Upper lobe of left lung (tissue), 6 donors: Measurements from ENCODE around the gene AKR1B1. TPM values are rescaled to one million over a fixed set of nuclear protein-coding genes. Genes with fewer than 3 reads are reported as not detected.
A peak's percentile ranks its signal among the peaks of the same experiment; 100 is the strongest.

Experiments
- ATAC-seq, 2 donors: fragments of 200-7000 bp; cut with Tn5 transposase; one replicate each; pipeline ENCODE4 v1.9.1; 2022; ENCODE audit warnings: mild to moderate bottlenecking in 2 of 2, moderate library complexity in 2 of 2; ENCODE audit not compliant: low FRiP score in 2 of 2
- DNase-seq, 2 donors: peaks; one replicate each; pipeline ENCODE4 v3.0.0-alpha.2; 2019 to 2020
- H3K27ac ChIP-seq, 4 donors: fragments of 200-600 bp; sonication (generic); one replicate each; pipeline ENCODE4 v1.5.1; 2016 to 2019
- H3K27me3 ChIP-seq, 4 donors: fragments of 200-600 bp; sonication (generic); one replicate each; pipeline ENCODE4 v1.5.1; 2017 to 2019
- H3K36me3 ChIP-seq, 4 donors: fragments of 200-600 bp; sonication (generic); one replicate each; pipeline ENCODE4 v1.5.1; 2016 to 2019
- H3K4me1 ChIP-seq, 4 donors: fragments of 200-600 bp; sonication (generic); one replicate each; pipeline ENCODE4 v1.5.1; 2018 to 2019
- H3K4me3 ChIP-seq, 4 donors: fragments of 200-600 bp; sonication (generic); one replicate each; pipeline ENCODE4 v1.5.1; 2017 to 2019; ENCODE audit warnings: mild to moderate bottlenecking in 2 of 4, moderate library complexity in 1 of 4
- H3K9me3 ChIP-seq, 4 donors: fragments of 200-600 bp; sonication (generic); one replicate each; pipeline ENCODE4 v1.5.1; 2018 to 2019
- EP300 ChIP-seq, 4 donors: sonication (generic); formaldehyde crosslinking; IDR thresholded peaks; one replicate each; pipeline ENCODE4 v1.5.1; 2017; ENCODE audit warnings: antibody characterized with exemption in 4 of 4, control low read depth in 2 of 4
- POLR2A ChIP-seq, 4 donors: fragments of 450-650 bp; IDR thresholded peaks; one replicate each; pipeline ENCODE4 v1.5.1; 2016 to 2017; ENCODE audit warnings: antibody characterized with exemption in 4 of 4, mild to moderate bottlenecking in 2 of 4
- POLR2AphosphoS5 ChIP-seq, 2 donors: sonication (generic); formaldehyde crosslinking; IDR thresholded peaks; one replicate each; pipeline ENCODE4 v1.5.1; 2017; ENCODE audit warnings: antibody characterized with exemption in 2 of 2
- WGBS, 2 donors: methylation state at CpG; one replicate each; pipeline ENCODE4 v1.1.5; 2017 to 2018; 5-methylcytosine and 5-hydroxymethylcytosine counted together
- total RNA-seq, 6 donors: library from RNA; depleted of rRNA in 4 of 6; stranded (reverse); fragments of >200 nt in 4 of 6; gene quantifications; one replicate each; pipeline versions ENCODE4 v1.1.0 to v1.2.1, GENCODE V29; 2016 to 2021
- TF ChIP-seq, protein P1 (sequence below), 6 experiments: fragments of 450-650 bp in 4 of 6; fragments of 200-600 bp in 2 of 6; sonication (generic) in 2 of 6; IDR thresholded peaks; one replicate each; pipeline ENCODE4 v1.5.1; 2016 to 2019; ENCODE audit warnings: antibody characterized with exemption in 6 of 6
- donor health status: DM: no; HTN: no; CAD: no; lungs with moderate emphysema.
- donor health status: DM: no; HTN: yes; CAD: no; lungs with severe emphysema.

The AKR1B1 gene
- total RNA-seq, 6 donors from 2014 or later: 39.2 to 108 (median 93.1) TPM

DNA sequence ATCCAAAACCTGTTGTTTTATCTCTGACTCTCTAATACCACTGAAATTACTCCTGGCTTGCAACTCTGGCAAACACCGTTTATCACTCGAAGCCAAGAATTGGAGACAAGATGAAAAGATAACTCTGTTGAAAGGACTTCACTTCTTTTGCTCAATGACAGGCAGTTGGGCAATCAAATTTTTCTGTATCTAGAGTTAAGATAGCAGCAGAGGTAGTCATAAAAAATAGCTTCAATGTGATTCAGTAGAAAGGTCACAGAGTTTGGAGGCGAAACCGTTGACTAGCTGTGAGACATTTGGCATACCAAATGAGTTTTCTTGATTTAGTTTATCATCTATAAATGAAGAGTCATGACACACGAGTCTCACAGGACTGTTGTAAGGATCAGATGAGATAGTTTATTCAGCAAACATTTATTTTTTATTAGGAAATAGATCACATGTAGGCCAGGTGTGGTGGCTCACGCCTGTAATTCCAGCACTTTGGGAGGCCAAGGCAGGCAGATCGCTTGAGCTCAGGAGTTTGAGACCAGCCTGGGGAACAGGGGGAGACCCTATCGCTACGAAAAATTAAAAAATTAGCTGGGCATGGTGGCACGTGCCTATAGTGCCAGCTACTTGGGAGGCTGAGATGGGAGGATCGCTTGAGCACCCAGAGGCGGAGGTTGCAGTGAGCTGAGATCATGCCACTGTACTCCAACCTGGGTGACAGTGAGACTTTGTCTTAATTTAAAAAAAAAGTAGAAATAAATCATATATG lies 23.6 kb downstream of the AKR1B1 start:
- H3K27ac ChIP-seq: no peak overlapping the region
- no peaks in the 10 kb centered on the region for H3K27me3 ChIP-seq
- H3K9me3 ChIP-seq: no peaks in the 10 kb centered on the region
- H3K36me3 ChIP-seq: peaks cover 0 to 3% (median 2%) of the 10 kb centered on the region in 4 donors
- ATAC-seq (no peak), DNase-seq (no peak)
- no peak for TF ChIP-seq EP300 (IDR thresholded peaks at IDR 0.05)
- TF ChIP-seq POLR2AphosphoS5 (IDR thresholded peaks at IDR 0.05): no peak
- no peak for TF ChIP-seq POLR2A (IDR thresholded peaks at IDR 0.05)
- TF ChIP-seq, protein P1, sequence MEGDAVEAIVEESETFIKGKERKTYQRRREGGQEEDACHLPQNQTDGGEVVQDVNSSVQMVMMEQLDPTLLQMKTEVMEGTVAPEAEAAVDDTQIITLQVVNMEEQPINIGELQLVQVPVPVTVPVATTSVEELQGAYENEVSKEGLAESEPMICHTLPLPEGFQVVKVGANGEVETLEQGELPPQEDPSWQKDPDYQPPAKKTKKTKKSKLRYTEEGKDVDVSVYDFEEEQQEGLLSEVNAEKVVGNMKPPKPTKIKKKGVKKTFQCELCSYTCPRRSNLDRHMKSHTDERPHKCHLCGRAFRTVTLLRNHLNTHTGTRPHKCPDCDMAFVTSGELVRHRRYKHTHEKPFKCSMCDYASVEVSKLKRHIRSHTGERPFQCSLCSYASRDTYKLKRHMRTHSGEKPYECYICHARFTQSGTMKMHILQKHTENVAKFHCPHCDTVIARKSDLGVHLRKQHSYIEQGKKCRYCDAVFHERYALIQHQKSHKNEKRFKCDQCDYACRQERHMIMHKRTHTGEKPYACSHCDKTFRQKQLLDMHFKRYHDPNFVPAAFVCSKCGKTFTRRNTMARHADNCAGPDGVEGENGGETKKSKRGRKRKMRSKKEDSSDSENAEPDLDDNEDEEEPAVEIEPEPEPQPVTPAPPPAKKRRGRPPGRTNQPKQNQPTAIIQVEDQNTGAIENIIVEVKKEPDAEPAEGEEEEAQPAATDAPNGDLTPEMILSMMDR (IDR thresholded peaks at IDR 0.05): no peak
- H3K4me1 ChIP-seq: peaks cover 9 to 16% (median 10%) of the 10 kb centered on the region in 4 donors
- no peak overlapping the region for H3K4me3 ChIP-seq
- WGBS, 2 donors: 85 to 86% methylated on average over 12 of the region's 12 CpGs

DNA sequence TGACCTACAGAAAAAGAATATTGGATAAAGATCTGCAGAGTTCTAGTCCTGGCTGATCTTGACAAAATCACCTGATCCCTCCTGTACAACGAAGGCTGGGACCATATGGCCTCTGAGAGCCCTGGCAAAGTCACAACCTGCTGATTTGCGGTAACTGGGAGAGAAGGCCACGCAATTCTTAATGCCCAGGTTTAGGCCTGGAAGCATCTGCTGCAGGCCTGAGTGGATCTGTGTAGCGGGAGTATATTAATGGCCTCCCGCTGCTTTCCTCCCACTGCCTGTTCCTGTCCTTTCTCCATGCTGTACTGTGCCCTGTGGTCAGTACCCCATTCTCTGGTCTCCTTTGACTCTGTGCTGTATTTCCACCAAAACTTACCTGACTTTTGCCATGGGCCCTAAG lies 24.2 kb downstream of the AKR1B1 start:
- TF ChIP-seq, protein P1 (IDR thresholded peaks at IDR 0.05): no peak
- TF ChIP-seq EP300 (IDR thresholded peaks at IDR 0.05) (no peak), POLR2AphosphoS5 (IDR thresholded peaks at IDR 0.05) (no peak), POLR2A (IDR thresholded peaks at IDR 0.05) (no peak)
- WGBS, 2 donors: 90 to 100% methylated on average over 4 to 5 of the region's 5 CpGs
- Histone ChIP-seq H3K27me3 (no peaks in the 10 kb centered on the region), H3K9me3 (no peaks in the 10 kb centered on the region), H3K4me3 (no peak overlapping the region), H3K36me3 (no peaks in the 10 kb centered on the region), H3K4me1 (peaks cover 9 to 16% (median 10%) of the 10 kb centered on the region in 4 donors), H3K27ac (no peak overlapping the region)
- no peak for DNase-seq
- no peak for ATAC-seq

DNA sequence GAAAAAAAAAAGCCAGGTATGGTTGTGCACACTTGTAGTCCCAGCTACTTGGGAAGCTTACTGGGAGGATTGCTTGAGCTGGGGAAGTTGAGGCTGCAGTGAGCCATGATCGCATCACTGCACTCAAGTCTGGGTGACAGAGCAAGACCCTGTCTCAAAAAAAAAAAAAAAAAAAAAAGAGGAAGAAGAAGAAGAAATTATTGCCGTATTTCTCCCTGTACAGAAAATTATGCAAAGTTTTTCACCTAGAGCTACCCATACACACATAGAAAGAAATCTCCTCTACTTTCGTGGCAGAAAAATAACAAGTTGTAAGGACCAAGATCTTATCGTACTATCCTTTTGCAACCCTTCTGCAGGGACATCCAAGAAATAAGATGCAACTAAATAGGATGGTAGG lies 25.5 kb downstream of the AKR1B1 start:
- Histone ChIP-seq H3K9me3 (no peaks in the 10 kb centered on the region), H3K27ac (peak overlapping the region in 2 of 4 donors; percentile 59 to 80), H3K4me3 (no peak overlapping the region), H3K4me1 (peaks cover 9 to 16% (median 10%) of the 10 kb centered on the region in 4 donors), H3K36me3 (no peaks in the 10 kb centered on the region), H3K27me3 (no peaks in the 10 kb centered on the region)
- DNase-seq (no peak), ATAC-seq (no peak)
- 85 to 87% methylated on average over 4 of the region's 4 CpGs for WGBS, 2 donors
- TF ChIP-seq EP300 (IDR thresholded peaks at IDR 0.05): no peak
- TF ChIP-seq POLR2A (IDR thresholded peaks at IDR 0.05): no peak
- no peak for TF ChIP-seq POLR2AphosphoS5 (IDR thresholded peaks at IDR 0.05)
- TF ChIP-seq, protein P1 (IDR thresholded peaks at IDR 0.05): no peak

DNA sequence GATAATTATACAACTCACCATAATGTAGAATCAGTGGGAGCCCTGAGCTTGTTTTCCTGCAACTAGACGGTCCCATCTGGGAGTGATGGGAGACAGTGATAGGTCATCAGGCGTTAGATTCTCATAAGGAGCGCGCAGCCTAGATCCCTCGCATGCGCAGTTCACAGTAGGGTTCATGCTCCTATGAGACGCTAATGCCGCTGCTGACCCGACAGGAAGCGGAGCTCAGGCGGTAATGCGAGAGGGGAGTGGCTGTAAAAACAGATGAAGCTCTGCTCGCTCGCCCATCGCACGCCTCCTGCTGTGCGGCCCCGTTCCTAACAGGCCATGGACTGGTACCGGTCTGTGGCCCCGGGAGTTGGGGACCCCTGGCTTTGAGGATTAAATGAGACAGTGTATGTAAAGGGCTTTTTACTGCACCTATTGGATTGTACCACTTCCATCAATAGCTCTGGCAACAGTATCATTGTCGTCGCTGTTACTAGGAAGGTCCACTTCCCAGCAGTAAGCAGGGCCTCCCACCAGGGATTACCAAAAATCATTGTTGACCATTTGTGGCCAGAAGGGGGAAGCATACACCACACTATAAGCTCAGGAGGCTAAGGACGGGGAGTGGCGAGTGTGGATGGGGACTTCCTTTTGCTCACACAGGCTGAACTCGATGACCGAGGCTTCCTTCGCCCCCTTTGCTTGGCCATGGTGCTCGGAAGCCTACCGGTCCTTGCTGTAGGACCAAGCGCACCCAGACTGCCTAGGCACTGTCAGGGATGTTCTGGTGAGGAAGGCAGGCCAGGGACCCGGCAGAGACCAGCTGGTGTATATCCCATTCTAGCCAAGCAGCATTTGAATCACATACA lies 26.4 kb downstream of the AKR1B1 start:
- ATAC-seq: peak; percentile 95 to 98
- Histone ChIP-seq H3K4me3 (peak overlapping the region in 3 of 4 donors; percentile 22 to 44 (median 35)), H3K27me3 (no peaks in the 10 kb centered on the region), H3K36me3 (no peaks in the 10 kb centered on the region), H3K4me1 (peaks cover 9 to 16% (median 10%) of the 10 kb centered on the region in 4 donors), H3K27ac (peak overlapping the region; percentile 25 to 80 (median 69)), H3K9me3 (no peaks in the 10 kb centered on the region)
- 4 to 6% methylated on average over 28 to 31 of the region's 31 CpGs for WGBS, 2 donors
- TF ChIP-seq POLR2AphosphoS5 (IDR thresholded peaks at IDR 0.05) (peak in 1 of 2 donors; percentile 41), POLR2A (IDR thresholded peaks at IDR 0.05) (no peak)
- TF ChIP-seq, protein P1 (IDR thresholded peaks at IDR 0.05): peak; percentile 68 to 90 (median 88)
- peak; percentile 86 for DNase-seq
